Lower lobe of right lung (tissue), 2 donors: ENCODE data around the gene ADAM19. TPM values are rescaled to one million over a fixed set of nuclear protein-coding genes. Genes with fewer than 3 reads are reported as not detected.
A peak's percentile ranks its signal among the peaks of the same experiment; 100 is the strongest.

ENCODE experiments used
- ATAC-seq, 2 donors: fragments of 200-7000 bp; cut with Tn5 transposase; one replicate each; pipeline ENCODE4 v1.9.1; 2020 to 2022; ENCODE audit warnings: mild to moderate bottlenecking in 2 of 2, moderate library complexity in 2 of 2
- DNase-seq: peaks from one replicate; pipeline ENCODE4 v3.0.0-alpha.2; 2020
- H3K27ac ChIP-seq: fragments of 200-600 bp; one replicate; pipeline ENCODE4 v1.8.0; 2022
- H3K27me3 ChIP-seq: fragments of 200-600 bp; one replicate; pipeline ENCODE4 v1.8.0; 2022; ENCODE audit warnings: low read depth
- H3K36me3 ChIP-seq: fragments of 200-600 bp; one replicate; pipeline ENCODE4 v1.8.0; 2022; ENCODE audit warnings: mild to moderate bottlenecking
- H3K4me1 ChIP-seq: fragments of 200-600 bp; one replicate; pipeline ENCODE4 v1.8.0; 2022
- H3K4me3 ChIP-seq: fragments of 200-600 bp; one replicate; pipeline ENCODE4 v1.8.0; 2022; ENCODE audit warnings: mild to moderate bottlenecking
- H3K9me3 ChIP-seq: fragments of 200-600 bp; one replicate; pipeline ENCODE4 v1.8.0; 2022
- CTCF ChIP-seq: fragments of 200-600 bp; IDR thresholded peaks from one replicate; pipeline ENCODE4 v1.8.0; 2022; ENCODE audit warnings: antibody characterized with exemption, mild to moderate bottlenecking
- intact Hi-C: fragments of 100-400 bp; cut with DNase I; formaldehyde crosslinking; loops from one replicate; pipeline ENCODE4 v1.11.0; 2022
- total RNA-seq: library from RNA; stranded (reverse); fragmentation: NEBNext Ultra II Directional; extraction: Animal tissue kit (Norgen Biotek cat#: 25700); gene quantifications from one replicate; pipeline ENCODE4 v1.2.1, GENCODE V29; 2021
- donor health status: DM: no; HTN: yes; CAD: no; lungs with severe emphysema.

ADAM19 gene
- total RNA-seq, 1 donor from 2014 or later = 12.0 TPM

- intact Hi-C loops = no loop called here
- Histone ChIP-seq H3K27ac (no peak overlapping the region), H3K27me3 (no peaks in the 10 kb centered on the region), H3K36me3 (peaks cover 27% of the 10 kb centered on the region), H3K4me3 (no peak overlapping the region), H3K9me3 (no peaks in the 10 kb centered on the region), H3K4me1 (no peaks in the 10 kb centered on the region)
- TF ChIP-seq CTCF = no peak
- ATAC-seq = no peak
- DNase-seq = no peak
These were observed 96.4 kb downstream of the ADAM19 start for GRCh38 chr5:157479166-157479565.

GRCh38 chr5:157478726-157479125 is 96.8 kb downstream of the ADAM19 start:
- H3K9me3 ChIP-seq = no peaks in the 10 kb centered on the region
- no peak overlapping the region for H3K27ac ChIP-seq
- no peak for DNase-seq
- no peaks in the 10 kb centered on the region for H3K27me3 ChIP-seq
- TF ChIP-seq CTCF = no peak
- peaks cover under 1% of the 10 kb centered on the region for H3K4me1 ChIP-seq
- H3K36me3 ChIP-seq = peaks cover 27% of the 10 kb centered on the region
- H3K4me3 ChIP-seq = no peak overlapping the region
- ATAC-seq = no peak
- intact Hi-C loops = no loop called here

GRCh38 chr5:157477814-157478494 is 97.6 kb downstream of the ADAM19 start:
- Histone ChIP-seq H3K27me3 (no peaks in the 10 kb centered on the region), H3K4me1 (peaks cover 4% of the 10 kb centered on the region), H3K36me3 (peaks cover 27% of the 10 kb centered on the region), H3K4me3 (no peak overlapping the region), H3K9me3 (no peaks in the 10 kb centered on the region), H3K27ac (no peak overlapping the region)
- TF ChIP-seq CTCF = no peak
- ATAC-seq = no peak
- intact Hi-C loops = no loop called here
- DNase-seq = no peak

- Histone ChIP-seq H3K27me3 (no peaks in the 10 kb centered on the region), H3K4me3 (no peak overlapping the region), H3K27ac (no peak overlapping the region), H3K9me3 (no peaks in the 10 kb centered on the region), H3K4me1 (peaks cover 4% of the 10 kb centered on the region), H3K36me3 (peaks cover 24% of the 10 kb centered on the region)
- intact Hi-C loops = no loop called here
- ATAC-seq (peak; percentile 64 to 76), DNase-seq (no peak)
- TF ChIP-seq CTCF = peak; percentile 76
These were observed 98.7 kb downstream of the ADAM19 start for GRCh38 chr5:157476702-157477408.

- no peak overlapping the region for H3K27ac ChIP-seq
- H3K4me3 ChIP-seq = no peak overlapping the region
- intact Hi-C loops = no loop called here
- DNase-seq (no peak), ATAC-seq (no peak)
- no peak for TF ChIP-seq CTCF
- peaks cover 9% of the 10 kb centered on the region for H3K36me3 ChIP-seq
- no peaks in the 10 kb centered on the region for H3K9me3 ChIP-seq
- peaks cover 4% of the 10 kb centered on the region for H3K4me1 ChIP-seq
- H3K27me3 ChIP-seq = no peaks in the 10 kb centered on the region
These were observed 100.1 kb downstream of the ADAM19 start for GRCh38 chr5:157475432-157475831.
